Measurements from ENCODE around the gene PRR36. TPM values are rescaled to one million over a fixed set of nuclear protein-coding genes. Genes with fewer than 3 reads are reported as not detected.

Gene PRR36
- total RNA-seq, 2 experiments from 2014 or later, result 0.20 TPM; not detected in 1

DNA sequence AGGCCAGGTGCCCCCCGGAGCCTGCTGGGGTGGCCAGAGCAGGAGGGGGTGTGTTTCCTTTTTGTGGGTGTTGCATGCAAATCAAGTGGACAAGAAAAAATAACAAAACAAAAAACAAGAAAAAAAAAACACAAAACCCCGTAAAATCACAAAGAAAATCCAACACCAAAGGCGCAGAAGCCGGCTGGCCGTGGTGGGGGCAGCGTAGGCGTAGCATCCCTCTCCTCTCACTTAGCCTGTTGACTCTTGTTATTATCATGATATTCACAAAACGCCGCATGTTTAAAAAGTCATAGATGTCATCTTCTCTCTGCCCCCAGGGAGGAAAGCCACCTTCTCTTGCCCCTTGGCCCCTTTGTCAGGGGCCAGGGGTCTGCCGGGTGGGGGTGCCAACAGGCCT, 39.5 kb upstream of the PRR36 start:
- Mint-ChIP-seq H3K4me1 (ENCODE audit: low read depth) (peaks cover 17% of the 10 kb centered on the region), H3K4me3 (no peak overlapping the region), H3K27me3 (peaks cover 19% of the 10 kb centered on the region), H3K27ac (no peak overlapping the region), H3K9me3 (no peaks in the 10 kb centered on the region), H3K36me3 (ENCODE audit: low read depth) (peaks cover 19% of the 10 kb centered on the region)
- CTCF ChIA-PET, result no interaction called here
- POLR2A ChIA-PET, result interaction anchor here (0.5 kb wide), 1 partner anchor 308 kb away, joined by 3 read pairs; no protein-coding TSS in a partner anchor
- intact Hi-C loops (cut with micrococcal nuclease), result no loop called here
- no peak for DNase-seq
- ATAC-seq, result no peak
- TF ChIP-seq, protein P1, sequence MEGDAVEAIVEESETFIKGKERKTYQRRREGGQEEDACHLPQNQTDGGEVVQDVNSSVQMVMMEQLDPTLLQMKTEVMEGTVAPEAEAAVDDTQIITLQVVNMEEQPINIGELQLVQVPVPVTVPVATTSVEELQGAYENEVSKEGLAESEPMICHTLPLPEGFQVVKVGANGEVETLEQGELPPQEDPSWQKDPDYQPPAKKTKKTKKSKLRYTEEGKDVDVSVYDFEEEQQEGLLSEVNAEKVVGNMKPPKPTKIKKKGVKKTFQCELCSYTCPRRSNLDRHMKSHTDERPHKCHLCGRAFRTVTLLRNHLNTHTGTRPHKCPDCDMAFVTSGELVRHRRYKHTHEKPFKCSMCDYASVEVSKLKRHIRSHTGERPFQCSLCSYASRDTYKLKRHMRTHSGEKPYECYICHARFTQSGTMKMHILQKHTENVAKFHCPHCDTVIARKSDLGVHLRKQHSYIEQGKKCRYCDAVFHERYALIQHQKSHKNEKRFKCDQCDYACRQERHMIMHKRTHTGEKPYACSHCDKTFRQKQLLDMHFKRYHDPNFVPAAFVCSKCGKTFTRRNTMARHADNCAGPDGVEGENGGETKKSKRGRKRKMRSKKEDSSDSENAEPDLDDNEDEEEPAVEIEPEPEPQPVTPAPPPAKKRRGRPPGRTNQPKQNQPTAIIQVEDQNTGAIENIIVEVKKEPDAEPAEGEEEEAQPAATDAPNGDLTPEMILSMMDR (IDR thresholded peaks at IDR 0.05), result no peak

DNA sequence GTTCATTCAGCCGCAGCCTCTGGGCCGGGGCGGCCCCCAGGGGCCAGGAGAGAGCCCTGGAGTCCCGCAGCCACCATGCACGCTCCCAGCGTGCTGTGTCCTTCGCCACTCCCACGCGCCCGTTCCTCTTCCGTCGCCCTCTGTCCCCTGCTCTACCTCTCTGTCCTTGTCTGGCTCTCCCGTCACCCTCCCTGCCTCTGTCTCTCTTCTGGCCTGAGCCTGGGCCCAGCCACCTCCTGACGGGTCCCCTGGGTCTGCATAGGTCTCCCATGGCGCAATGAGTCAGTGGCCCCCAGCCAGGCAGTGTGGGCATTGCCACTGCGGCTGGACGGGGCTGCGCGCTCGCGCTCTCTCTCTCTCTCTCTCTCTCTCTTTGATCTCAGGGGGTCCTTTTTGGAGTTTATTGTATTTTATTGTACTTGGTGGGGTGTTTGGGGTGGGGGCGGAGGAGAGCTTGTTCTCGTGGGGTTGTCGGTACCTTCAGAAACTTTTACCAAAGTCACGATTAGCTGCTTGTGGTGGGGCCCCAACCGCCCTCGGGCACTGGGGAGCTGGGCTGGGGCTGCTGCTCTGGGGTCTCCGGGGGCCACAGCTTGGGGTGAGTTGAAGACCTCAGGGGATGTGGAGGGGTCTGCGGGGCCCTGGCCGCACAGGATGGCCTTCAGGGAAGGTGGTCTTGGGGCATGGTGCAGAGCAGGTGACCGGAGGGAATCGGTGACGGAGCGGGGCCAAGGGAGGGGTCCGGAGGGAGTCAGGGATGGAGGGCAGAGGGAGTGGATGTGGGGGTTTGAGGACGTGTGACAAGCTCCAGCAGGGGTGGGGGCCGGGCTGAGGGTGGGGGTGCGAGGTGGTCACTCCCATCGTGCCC, 38.7 kb upstream of the PRR36 start:
- no peak for ATAC-seq
- DNase-seq, result no peak
- H3K36me3 Mint-ChIP-seq (ENCODE audit: low read depth), result peaks cover 19% of the 10 kb centered on the region
- intact Hi-C loops (cut with micrococcal nuclease), result no loop called here
- peaks cover 14% of the 10 kb centered on the region for H3K27me3 Mint-ChIP-seq
- H3K4me1 Mint-ChIP-seq (ENCODE audit: low read depth), result peaks cover 16% of the 10 kb centered on the region
- TF ChIP-seq, protein P1 (IDR thresholded peaks at IDR 0.05), result no peak
- POLR2A ChIA-PET, result interaction anchor here (0.5 kb wide), 1 partner anchor 307 kb away, joined by 3 read pairs; no protein-coding TSS in a partner anchor
- no peaks in the 10 kb centered on the region for H3K9me3 Mint-ChIP-seq
- no peak overlapping the region for H3K4me3 Mint-ChIP-seq
- CTCF ChIA-PET, result no interaction called here
- no peak overlapping the region for H3K27ac Mint-ChIP-seq

DNA sequence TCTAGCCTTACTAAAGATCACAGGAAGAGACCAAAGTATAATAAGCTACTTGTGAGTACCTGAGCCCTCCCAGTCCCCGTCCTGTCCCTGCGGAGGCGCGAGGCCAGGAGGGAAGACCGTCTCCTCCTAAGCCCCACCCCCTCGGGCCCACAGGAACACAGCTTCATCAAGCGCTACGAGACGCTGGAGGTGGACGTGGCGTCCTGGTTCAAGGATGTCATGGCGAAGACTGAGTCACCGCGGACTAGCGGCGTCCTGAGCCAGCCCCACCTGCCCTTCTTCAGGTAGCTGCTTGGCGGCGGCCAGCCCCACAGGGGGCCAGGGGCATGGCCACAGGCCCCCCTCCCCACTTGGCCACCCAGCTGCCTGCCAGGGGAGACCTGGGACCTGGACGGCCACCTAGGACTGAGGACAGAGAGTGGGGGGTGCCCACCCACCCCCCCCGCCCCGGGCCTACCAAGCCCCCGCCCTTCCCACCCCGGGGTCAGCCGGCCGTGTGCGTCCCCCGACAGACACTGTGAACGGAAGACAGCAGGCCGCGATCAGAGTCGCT, 38.0 kb upstream of the PRR36 start:
- intact Hi-C loops (cut with micrococcal nuclease), result no loop called here
- no peaks in the 10 kb centered on the region for H3K9me3 Mint-ChIP-seq
- peaks cover 11% of the 10 kb centered on the region for H3K4me1 Mint-ChIP-seq (ENCODE audit: low read depth)
- DNase-seq, result no peak
- TF ChIP-seq, protein P1 (IDR thresholded peaks at IDR 0.05), result no peak
- no peak overlapping the region for H3K4me3 Mint-ChIP-seq
- no peak for ATAC-seq
- H3K36me3 Mint-ChIP-seq (ENCODE audit: low read depth), result peaks cover 19% of the 10 kb centered on the region
- ChIA-PET CTCF (no interaction called here), POLR2A (interaction anchor here (0.5 kb wide), 1 partner anchor 54 kb away, joined by 3 read pairs; no protein-coding TSS in a partner anchor)
- H3K27ac Mint-ChIP-seq, result no peak overlapping the region
- H3K27me3 Mint-ChIP-seq, result peaks cover 12% of the 10 kb centered on the region

DNA sequence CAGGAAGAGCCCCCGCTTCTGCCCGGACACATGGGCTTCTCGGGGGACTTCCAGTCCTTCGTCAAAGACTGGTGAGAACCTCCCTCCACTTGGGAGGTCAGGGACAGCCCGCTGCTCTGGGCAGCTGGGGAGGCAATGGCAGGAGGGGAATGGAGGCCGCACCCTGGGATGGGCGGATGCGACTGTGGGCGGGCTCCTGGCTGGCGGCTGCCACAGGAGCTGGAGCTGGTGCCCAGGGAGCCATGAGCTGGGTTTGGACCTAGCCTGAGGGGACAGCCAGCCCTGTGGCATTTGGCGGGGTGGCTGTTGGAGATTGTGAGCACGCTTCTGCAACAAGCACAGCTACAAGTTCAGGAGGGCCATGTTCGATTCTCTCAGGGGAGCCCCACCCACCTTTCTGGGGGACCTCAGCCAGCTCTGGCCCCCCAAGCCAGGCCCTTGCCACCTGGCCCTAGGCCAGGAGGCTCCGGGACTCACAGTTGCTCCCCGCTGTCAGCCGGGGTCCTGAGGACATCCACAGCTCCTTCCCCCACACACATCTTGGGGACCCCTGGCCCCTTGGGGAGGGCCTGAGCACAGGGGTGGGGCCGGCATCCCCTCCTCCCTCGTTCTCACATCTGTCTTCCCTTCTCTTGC, 37.4 kb upstream of the PRR36 start:
- peaks cover 7% of the 10 kb centered on the region for H3K4me1 Mint-ChIP-seq (ENCODE audit: low read depth)
- DNase-seq (no peak), ATAC-seq (no peak)
- CTCF ChIA-PET, result no interaction called here
- POLR2A ChIA-PET, result interaction anchor here (0.5 kb wide), 1 partner anchor 53 kb away, joined by 3 read pairs; no protein-coding TSS in a partner anchor
- peaks cover 19% of the 10 kb centered on the region for H3K36me3 Mint-ChIP-seq (ENCODE audit: low read depth)
- TF ChIP-seq, protein P1 (IDR thresholded peaks at IDR 0.05), result no peak
- no peak overlapping the region for H3K27ac Mint-ChIP-seq
- H3K27me3 Mint-ChIP-seq, result peaks cover 8% of the 10 kb centered on the region
- H3K4me3 Mint-ChIP-seq, result no peak overlapping the region
- H3K9me3 Mint-ChIP-seq, result no peaks in the 10 kb centered on the region
- intact Hi-C loops (cut with micrococcal nuclease), result no loop called here
